Activated T-helper 1 cell treated with anti-CD3 and anti-CD28 coated beads, Interleukin-12 subunit alpha, Interleukin-12 subunit beta, Interleukin-2, Interleukin-4 antibody, amounts not matched to agents 30 ng/mL and 10 ng/mL and 1 ng/mL, durations not matched to agents 14 hours and 24 hours and 36 hours (primary cell): ENCODE results near the gene PLD6. TPM values are rescaled to one million over a fixed set of nuclear protein-coding genes. Genes with fewer than 3 reads are reported as not detected.

ENCODE experiments used
- DNase-seq: peaks from one replicate; pipeline ENCODE4 v3.0.0; 2021; ENCODE audit warnings: low spot score
- H3K27ac Mint-ChIP-seq: one replicate; pipeline ENCODE4 v1.8.0; 2021; ENCODE audit warnings: mild to moderate bottlenecking, mixed read lengths
- H3K27me3 Mint-ChIP-seq: one replicate; pipeline ENCODE4 v1.8.0; 2022; ENCODE audit warnings: mild to moderate bottlenecking, moderate library complexity, mixed read lengths; ENCODE audit not compliant: insufficient read depth
- H3K36me3 Mint-ChIP-seq: one replicate; pipeline ENCODE4 v1.8.0; 2021; ENCODE audit warnings: low read depth, mixed read lengths
- H3K4me1 Mint-ChIP-seq: one replicate; pipeline ENCODE4 v1.8.0; 2021; ENCODE audit warnings: low read depth, mixed read lengths
- H3K4me3 Mint-ChIP-seq: one replicate; pipeline ENCODE4 v1.8.0; 2021; ENCODE audit warnings: mild to moderate bottlenecking, moderate library complexity, mixed read lengths
- H3K9me3 Mint-ChIP-seq: one replicate; pipeline ENCODE4 v1.8.0; 2021; ENCODE audit warnings: mixed read lengths
- intact Hi-C: fragments of 100-400 bp; cut with micrococcal nuclease; formaldehyde crosslinking; loops from one replicate; pipeline ENCODE4 v1.15.1; 2024
- total RNA-seq: library from RNA; stranded (reverse); gene quantifications from 2 replicates; pipeline ENCODE4 v1.2.3, GENCODE V29; 2022

The PLD6 gene
- total RNA-seq, 1 donor from 2014 or later: 20.5 TPM

DNA sequence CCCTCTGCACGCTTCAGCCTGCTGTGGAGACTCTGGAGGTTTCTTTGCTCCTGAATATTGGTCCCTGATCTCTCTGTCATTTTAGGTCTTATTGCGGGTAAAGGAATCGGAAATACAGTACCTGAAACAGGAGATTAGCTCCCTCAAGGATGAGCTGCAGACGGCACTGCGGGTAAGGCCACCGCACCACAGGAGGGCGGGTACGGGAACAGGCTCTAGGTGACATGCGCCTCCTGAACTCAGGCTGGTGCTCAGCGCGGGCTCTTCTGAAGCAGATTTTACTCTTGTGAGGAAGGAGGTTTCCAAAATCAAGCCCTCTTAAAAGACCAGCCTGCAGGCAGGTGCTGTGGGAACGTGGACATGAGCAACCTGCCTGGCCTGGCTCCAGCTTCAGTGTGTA is 29.8 kb downstream of the PLD6 start:
- peaks cover 49% of the 10 kb centered on the region for H3K36me3 Mint-ChIP-seq
- H3K4me1 Mint-ChIP-seq: peaks cover 73% of the 10 kb centered on the region
- H3K27me3 Mint-ChIP-seq: no peaks in the 10 kb centered on the region
- H3K27ac Mint-ChIP-seq: peak overlapping the region; percentile 87
- intact Hi-C loops: no loop called here
- no peak for DNase-seq
- H3K9me3 Mint-ChIP-seq: no peaks in the 10 kb centered on the region
- peak overlapping the region; percentile 67 for H3K4me3 Mint-ChIP-seq

DNA sequence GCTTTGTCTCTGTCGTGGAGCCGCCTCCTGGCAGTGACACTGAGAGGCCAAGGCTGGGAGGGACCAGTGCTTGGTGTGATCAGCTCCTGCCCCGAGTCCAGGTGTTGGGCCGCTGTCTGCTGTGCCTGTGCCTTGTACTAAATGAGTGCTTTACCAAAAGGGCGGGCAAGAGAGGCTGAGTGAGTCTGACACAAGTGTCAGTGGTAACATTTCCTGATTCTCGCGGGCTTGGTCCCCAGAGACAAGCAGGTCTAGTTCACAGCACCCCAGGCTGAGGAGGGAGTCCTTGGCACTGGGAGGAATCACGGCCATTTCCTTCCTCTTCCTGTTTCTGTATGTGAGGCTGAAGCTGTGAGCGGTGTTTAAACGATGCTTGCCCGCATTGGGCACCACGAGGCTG is 30.2 kb downstream of the PLD6 start:
- H3K4me1 Mint-ChIP-seq: peaks cover 73% of the 10 kb centered on the region
- no peaks in the 10 kb centered on the region for H3K9me3 Mint-ChIP-seq
- H3K27me3 Mint-ChIP-seq: no peaks in the 10 kb centered on the region
- intact Hi-C loops: no loop called here
- DNase-seq: no peak
- peak overlapping the region; percentile 87 for H3K27ac Mint-ChIP-seq
- H3K4me3 Mint-ChIP-seq: peak overlapping the region; percentile 67
- peaks cover 47% of the 10 kb centered on the region for H3K36me3 Mint-ChIP-seq

DNA sequence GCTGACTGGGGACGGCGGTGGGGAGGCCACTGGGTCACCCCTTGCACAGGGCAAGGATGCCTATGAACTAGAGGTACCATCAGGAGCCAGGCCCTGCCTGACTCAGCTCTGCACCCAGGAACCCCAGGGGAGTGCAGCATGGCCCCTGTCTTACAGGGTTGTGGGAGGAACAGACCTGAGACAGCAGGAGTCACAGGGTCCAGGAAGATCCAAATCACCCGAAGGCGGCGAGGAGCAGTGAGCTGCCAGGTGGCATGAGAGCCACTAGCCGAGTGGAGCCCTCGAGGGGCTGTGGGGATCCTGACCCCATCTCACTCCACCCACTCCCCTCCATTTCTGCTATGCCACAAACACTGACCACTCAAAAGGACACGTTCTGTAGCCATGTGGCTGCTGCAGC is 30.8 kb downstream of the PLD6 start:
- H3K27me3 Mint-ChIP-seq: no peaks in the 10 kb centered on the region
- H3K4me1 Mint-ChIP-seq: peaks cover 70% of the 10 kb centered on the region
- intact Hi-C loops: no loop called here
- DNase-seq: no peak
- peaks cover 42% of the 10 kb centered on the region for H3K36me3 Mint-ChIP-seq
- H3K4me3 Mint-ChIP-seq: no peak overlapping the region
- H3K9me3 Mint-ChIP-seq: no peaks in the 10 kb centered on the region
- peak overlapping the region; percentile 87 for H3K27ac Mint-ChIP-seq

DNA sequence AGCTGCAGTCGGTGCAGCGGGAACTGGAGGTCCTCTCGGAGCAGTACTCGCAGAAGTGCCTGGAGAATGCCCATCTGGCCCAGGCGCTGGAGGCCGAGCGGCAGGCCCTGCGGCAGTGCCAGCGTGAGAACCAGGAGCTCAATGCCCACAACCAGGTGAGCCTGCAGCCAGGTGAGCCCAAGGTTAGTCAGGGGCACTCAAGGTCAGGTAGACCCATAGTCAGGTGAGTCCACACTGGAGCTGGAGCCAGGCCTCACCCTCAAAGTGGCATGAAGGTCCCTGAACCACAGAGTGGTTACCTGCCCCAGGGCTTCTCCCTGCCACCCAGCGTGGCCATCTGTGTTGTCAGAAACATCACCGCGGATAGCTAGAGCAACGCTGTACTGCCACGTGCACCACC is 32.2 kb downstream of the PLD6 start:
- no peak for DNase-seq
- H3K27ac Mint-ChIP-seq: no peak overlapping the region
- intact Hi-C loops: no loop called here
- no peak overlapping the region for H3K4me3 Mint-ChIP-seq
- no peaks in the 10 kb centered on the region for H3K27me3 Mint-ChIP-seq
- peaks cover 58% of the 10 kb centered on the region for H3K4me1 Mint-ChIP-seq
- H3K36me3 Mint-ChIP-seq: peaks cover 39% of the 10 kb centered on the region
- no peaks in the 10 kb centered on the region for H3K9me3 Mint-ChIP-seq

DNA sequence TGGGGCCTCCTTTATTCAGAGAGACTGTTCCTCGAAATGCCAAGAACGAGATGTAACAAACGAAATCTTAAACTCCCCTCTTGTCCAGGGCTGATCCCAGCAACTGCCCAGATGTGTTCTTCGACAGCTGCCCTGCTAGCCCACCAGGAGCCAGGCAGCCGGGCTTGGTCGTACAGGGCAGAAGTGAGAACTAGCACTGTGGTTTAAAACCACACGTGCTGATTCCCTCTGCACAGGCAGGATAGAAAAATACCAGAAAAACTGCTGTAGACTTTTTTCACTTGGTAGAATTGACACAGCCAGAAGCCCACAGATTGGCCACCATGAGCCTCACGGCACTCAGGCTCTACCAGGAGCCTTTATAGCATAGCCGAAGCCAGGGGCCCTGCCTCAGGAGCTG is 33.1 kb downstream of the PLD6 start:
- intact Hi-C loops: no loop called here
- Mint-ChIP-seq H3K9me3 (no peaks in the 10 kb centered on the region), H3K27me3 (no peaks in the 10 kb centered on the region), H3K27ac (no peak overlapping the region), H3K4me1 (peaks cover 60% of the 10 kb centered on the region), H3K36me3 (peaks cover 38% of the 10 kb centered on the region), H3K4me3 (no peak overlapping the region)
- DNase-seq: no peak

DNA sequence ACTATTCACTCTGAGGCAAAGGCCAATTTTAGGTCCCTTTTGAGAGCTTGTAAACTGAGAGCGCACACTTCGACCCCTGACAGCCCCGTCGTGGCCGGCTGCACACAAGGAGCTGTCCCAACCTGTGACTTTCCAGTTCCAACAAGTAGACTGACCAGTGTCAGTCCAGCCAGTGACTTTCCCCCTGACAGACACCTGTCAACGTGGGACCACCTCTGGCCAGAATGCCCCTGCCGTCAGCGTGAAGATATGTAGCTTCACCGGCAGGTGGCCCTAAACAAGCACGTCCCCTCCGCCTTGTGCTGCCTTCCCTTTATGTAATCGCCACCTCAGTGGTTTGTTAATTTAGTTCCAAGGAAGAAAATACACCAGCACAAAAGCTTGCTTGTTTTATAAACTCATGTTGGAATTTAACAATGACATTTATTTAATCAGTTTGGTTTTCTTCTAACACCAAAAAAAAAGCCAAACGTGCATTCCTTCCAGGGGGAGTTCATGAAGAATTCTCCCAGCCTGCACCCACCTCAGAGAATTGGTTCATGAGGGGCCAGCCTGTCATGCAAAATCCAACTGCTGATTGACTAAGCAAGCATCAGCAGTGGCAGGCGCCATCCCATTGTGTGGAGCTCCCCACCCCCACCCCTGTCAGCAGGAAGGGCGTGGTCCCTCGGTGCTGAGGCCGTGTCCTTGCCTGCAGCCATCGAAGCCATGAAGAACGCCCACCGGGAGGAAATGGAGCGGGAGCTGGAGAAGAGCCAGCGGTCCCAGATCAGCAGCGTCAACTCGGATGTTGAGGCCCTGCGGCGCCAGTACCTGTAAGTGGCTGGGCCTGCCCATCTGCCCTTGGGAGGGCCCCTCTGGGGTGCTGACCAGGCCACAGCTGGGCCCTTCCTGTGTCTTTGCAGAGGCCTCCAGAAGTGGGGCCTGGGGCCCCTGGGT is 33.9 kb downstream of the PLD6 start:
- Mint-ChIP-seq H3K27ac (peak overlapping the region; percentile 67), H3K27me3 (no peaks in the 10 kb centered on the region), H3K4me3 (no peak overlapping the region), H3K4me1 (peaks cover 53% of the 10 kb centered on the region), H3K9me3 (no peaks in the 10 kb centered on the region), H3K36me3 (peaks cover 36% of the 10 kb centered on the region)
- intact Hi-C loops: no loop called here
- DNase-seq: no peak

DNA sequence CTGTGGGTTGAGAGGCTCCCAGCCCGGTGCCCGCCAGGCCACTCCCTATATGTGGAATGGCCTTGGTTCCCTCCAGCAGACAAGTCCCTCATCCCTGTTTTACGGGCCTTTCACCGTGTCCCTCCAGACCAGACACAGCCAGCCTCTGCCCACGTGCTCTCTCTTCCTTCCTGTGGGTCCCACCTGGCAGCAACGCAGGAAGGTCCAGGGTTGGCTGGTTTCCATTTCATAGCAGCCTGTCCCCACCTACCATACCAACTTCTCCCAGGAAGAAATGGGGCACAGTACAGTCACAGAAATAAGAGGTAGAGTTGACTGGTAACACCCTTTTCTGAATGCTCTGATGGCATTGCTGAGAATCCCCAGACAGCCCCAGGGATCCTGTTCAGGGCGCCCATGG is 34.9 kb downstream of the PLD6 start:
- intact Hi-C loops: no loop called here
- Mint-ChIP-seq H3K36me3 (peaks cover 32% of the 10 kb centered on the region), H3K9me3 (no peaks in the 10 kb centered on the region), H3K4me1 (peaks cover 43% of the 10 kb centered on the region), H3K27ac (no peak overlapping the region), H3K4me3 (no peak overlapping the region), H3K27me3 (no peaks in the 10 kb centered on the region)
- DNase-seq: no peak

DNA sequence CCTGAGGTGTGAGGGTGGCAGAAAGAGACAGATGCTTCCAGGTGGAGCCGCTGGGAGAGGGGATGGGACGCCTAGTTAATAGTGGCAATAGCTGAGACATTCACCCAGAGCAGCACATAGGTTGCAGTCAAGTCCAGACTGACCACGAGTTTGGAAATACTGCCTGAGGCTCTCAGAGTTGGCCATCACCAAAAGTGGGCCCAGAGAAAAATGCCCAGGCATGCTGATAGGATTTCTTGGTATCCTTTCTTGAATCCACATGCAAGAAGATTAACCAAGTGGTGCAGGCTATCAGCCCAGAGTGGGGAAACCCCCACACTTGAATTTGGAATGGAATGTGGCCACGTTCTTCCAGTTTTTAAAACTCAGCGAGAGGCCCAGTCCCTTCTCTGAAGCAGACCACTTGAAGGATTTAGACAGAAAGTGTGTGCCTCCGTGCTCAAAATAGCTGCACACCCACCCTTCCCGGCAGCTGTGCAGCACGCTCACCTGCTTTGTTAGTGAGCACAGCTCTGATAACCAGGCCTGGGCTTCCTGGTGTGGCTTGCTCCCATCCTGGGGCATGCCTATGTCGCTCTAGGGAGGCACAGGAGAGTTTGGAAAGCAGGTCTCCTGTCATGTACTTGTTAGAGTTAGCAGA is 35.7 kb downstream of the PLD6 start:
- Mint-ChIP-seq H3K4me1 (peaks cover 35% of the 10 kb centered on the region), H3K27ac (no peak overlapping the region), H3K4me3 (no peak overlapping the region), H3K27me3 (no peaks in the 10 kb centered on the region), H3K36me3 (peaks cover 29% of the 10 kb centered on the region), H3K9me3 (no peaks in the 10 kb centered on the region)
- no peak for DNase-seq
- intact Hi-C loops: no loop called here

DNA sequence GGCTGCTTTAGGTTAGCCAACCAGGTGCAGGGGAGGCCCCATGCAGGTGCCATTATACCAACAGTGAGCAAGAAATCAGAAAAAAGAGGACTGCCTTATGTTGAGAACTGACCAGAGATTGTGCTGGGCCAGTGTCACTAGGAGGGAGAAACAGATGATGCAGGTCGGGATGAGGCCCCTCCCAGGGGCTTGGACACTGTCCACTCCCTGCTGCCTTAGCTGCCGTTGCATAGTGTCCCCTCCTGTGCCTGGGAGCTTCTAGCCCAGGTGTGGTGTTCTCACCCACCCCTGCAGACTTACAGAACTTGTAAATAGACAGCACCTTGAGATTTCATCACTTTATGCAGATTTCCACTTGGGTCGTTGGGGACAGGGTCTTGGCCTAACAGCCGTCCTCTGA is 36.7 kb downstream of the PLD6 start:
- intact Hi-C loops: no loop called here

DNA sequence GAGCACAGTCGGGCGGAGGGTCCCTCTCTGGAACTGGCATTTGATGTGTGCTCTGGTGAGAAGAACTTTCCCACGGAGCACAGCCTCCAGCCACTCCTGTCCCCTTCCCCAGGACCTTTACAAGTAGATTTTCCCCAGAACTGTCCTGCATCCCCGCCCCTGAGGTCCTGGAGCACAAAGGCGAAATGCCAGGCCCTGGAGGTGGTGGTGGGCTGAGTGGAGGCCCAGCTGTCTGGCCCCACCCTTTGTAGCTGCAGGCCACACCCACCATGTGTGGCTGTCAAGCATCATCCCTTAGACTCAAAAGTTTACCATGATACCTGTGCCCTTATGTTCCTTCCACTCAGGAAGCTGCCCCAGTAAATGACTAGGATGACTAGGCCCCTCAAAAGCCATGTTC is 37.7 kb downstream of the PLD6 start:
- DNase-seq: no peak
- H3K9me3 Mint-ChIP-seq: no peaks in the 10 kb centered on the region
- intact Hi-C loops: no loop called here
- H3K4me1 Mint-ChIP-seq: peaks cover 31% of the 10 kb centered on the region
- H3K4me3 Mint-ChIP-seq: no peak overlapping the region
- no peaks in the 10 kb centered on the region for H3K27me3 Mint-ChIP-seq
- peaks cover 31% of the 10 kb centered on the region for H3K36me3 Mint-ChIP-seq
- H3K27ac Mint-ChIP-seq: no peak overlapping the region

More for the DNA sequence above, 36.7 kb downstream of the PLD6 start:
- Mint-ChIP-seq H3K36me3 (peaks cover 30% of the 10 kb centered on the region), H3K4me1 (peaks cover 33% of the 10 kb centered on the region), H3K27me3 (no peaks in the 10 kb centered on the region), H3K27ac (no peak overlapping the region), H3K9me3 (no peaks in the 10 kb centered on the region), H3K4me3 (no peak overlapping the region)
- no peak for DNase-seq

DNA sequence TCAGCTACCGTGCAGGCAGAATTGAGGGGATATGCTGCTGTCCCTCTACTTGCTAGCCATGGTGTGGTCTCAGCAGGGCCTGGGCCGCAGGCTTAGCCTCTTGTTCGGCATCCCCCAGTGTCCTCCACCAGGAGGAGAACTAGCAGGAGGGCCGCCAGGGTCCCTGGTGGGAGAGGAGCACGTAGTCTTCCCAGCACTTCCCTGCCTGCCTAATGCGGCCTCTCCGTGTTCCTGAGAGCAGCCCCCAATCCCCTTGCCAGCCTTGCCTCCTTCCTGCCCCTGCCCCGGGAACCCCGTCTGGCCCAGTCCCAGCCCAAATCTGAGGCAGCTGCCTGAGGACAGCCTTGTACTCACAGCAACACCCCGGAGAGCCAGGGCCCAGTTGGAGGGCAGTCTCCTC is 38.1 kb downstream of the PLD6 start:
- Mint-ChIP-seq H3K4me1 (peaks cover 26% of the 10 kb centered on the region), H3K36me3 (peaks cover 31% of the 10 kb centered on the region), H3K9me3 (no peaks in the 10 kb centered on the region), H3K27ac (no peak overlapping the region), H3K27me3 (no peaks in the 10 kb centered on the region), H3K4me3 (no peak overlapping the region)
- DNase-seq: no peak
- intact Hi-C loops: no loop called here

DNA sequence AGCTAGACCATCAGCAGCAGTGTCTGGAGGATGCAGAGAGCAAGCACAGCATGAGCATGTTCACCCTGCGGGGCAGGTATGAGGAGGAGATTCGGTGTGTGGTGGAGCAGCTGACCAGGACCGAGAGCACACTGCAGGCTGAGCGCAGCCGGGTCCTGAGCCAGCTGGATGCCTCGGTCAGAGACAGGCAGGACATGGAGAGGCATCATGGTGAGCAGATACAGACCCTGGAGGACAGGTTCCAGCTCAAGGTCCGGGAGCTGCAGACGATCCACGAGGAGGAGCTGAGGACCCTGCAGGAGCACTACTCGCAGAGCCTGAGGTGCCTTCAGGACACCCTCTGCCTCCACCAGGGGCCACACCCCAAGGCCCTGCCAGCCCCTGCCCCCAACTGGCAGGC is 38.8 kb downstream of the PLD6 start:
- H3K4me1 Mint-ChIP-seq: peaks cover 20% of the 10 kb centered on the region
- no peak for DNase-seq
- intact Hi-C loops: no loop called here
- H3K27ac Mint-ChIP-seq: peak overlapping the region; percentile 48
- no peaks in the 10 kb centered on the region for H3K27me3 Mint-ChIP-seq
- no peak overlapping the region for H3K4me3 Mint-ChIP-seq
- peaks cover 27% of the 10 kb centered on the region for H3K36me3 Mint-ChIP-seq
- no peaks in the 10 kb centered on the region for H3K9me3 Mint-ChIP-seq

DNA sequence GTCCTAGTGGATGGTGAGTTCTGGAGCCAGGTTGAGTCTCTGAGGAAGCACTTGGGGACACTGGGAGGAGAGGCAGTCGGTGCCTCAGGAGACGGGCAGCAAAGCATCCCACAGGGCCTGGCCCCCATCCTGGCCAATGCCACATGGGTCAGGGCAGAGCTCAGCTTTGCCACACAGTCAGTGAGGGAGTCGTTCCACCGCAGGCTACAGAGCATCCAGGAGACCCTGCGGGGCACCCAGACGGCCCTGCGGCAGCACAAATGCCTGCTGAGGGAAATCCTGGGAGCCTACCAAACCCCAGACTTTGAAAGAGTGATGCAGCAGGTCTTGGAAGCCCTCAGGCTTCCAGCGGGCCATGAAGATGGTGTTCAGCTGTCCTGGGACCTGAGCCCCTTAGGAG is 39.7 kb downstream of the PLD6 start:
- Mint-ChIP-seq H3K27ac (no peak overlapping the region), H3K4me1 (peaks cover 15% of the 10 kb centered on the region)

More for the DNA sequence above, 39.7 kb downstream of the PLD6 start:
- Mint-ChIP-seq H3K36me3 (peaks cover 26% of the 10 kb centered on the region), H3K9me3 (no peaks in the 10 kb centered on the region), H3K27me3 (no peaks in the 10 kb centered on the region), H3K4me3 (no peak overlapping the region)
- intact Hi-C loops: no loop called here
- DNase-seq: no peak
